Karpas-422 (cell line): ENCODE measurements around the gene SCFD2. TPM values are rescaled to one million over a fixed set of nuclear protein-coding genes. Genes with fewer than 3 reads are reported as not detected.

Experiments
- DNase-seq: peaks from one replicate; pipeline ENCODE4 v3.0.0-alpha.2; 2015
- H2AFZ ChIP-seq: fragments of 200-600 bp; sonication (generic); 2 replicates; pipeline ENCODE4 v1.6.1; 2014; ENCODE audit warnings: antibody characterized with exemption, low read length, mixed read lengths
- H3K27ac ChIP-seq: fragments of 200-600 bp; sonication (generic); 2 replicates; pipeline ENCODE4 v1.5.1; 2014; ENCODE audit warnings: mild to moderate bottlenecking, low read length, moderate library complexity
- H3K27me3 ChIP-seq: fragments of 200-600 bp; sonication (generic); 2 replicates; pipeline ENCODE4 v1.6.1; 2014; ENCODE audit warnings: low read length, mixed read lengths
- H3K36me3 ChIP-seq: fragments of 200-600 bp; sonication (generic); 2 replicates; pipeline ENCODE4 v1.6.1; 2014; ENCODE audit warnings: low read length, mixed read lengths; ENCODE audit not compliant: insufficient read depth
- H3K4me1 ChIP-seq: fragments of 200-600 bp; sonication (generic); 2 replicates; pipeline ENCODE4 v1.6.1; 2014; ENCODE audit warnings: mild to moderate bottlenecking, low read length, mixed read lengths
- H3K4me2 ChIP-seq: fragments of 200-600 bp; sonication (generic); 2 replicates; pipeline ENCODE4 v1.6.1; 2014; ENCODE audit warnings: low read length, low read depth, mild to moderate bottlenecking; ENCODE audit not compliant: poor library complexity, severe bottlenecking
- H3K4me3 ChIP-seq: fragments of 200-600 bp; sonication (generic); 2 replicates; pipeline ENCODE4 v1.5.1; 2014; ENCODE audit warnings: mild to moderate bottlenecking, antibody characterized with exemption, low read length, mixed read lengths
- H3K79me2 ChIP-seq: fragments of 200-600 bp; sonication (generic); 2 replicates; pipeline ENCODE4 v1.6.1; 2014; ENCODE audit warnings: mild to moderate bottlenecking, low read length, mixed read lengths
- H3K9ac ChIP-seq: fragments of 200-600 bp; sonication (generic); 2 replicates; pipeline ENCODE4 v1.6.0; 2014; ENCODE audit warnings: low read length
- H3K9me2 ChIP-seq: fragments of 200-600 bp; sonication (generic), shearing (Covaris generic); replicated peaks from 2 replicates; pipeline ENCODE4 v1.6.0; 2014; ENCODE audit warnings: mild to moderate bottlenecking, low read length, moderate library complexity; ENCODE audit not compliant: insufficient read depth
- H3K9me3 ChIP-seq: fragments of 300-700, 200-600 bp; sonication (generic); 2 replicates; pipeline ENCODE4 v1.6.1; 2014; ENCODE audit warnings: low read length, mixed read lengths
- H4K20me1 ChIP-seq: fragments of 200-600 bp; sonication (generic); 2 replicates; pipeline ENCODE4 v1.6.1; 2014; ENCODE audit warnings: mild to moderate bottlenecking, antibody characterized with exemption, low read length, low read depth; ENCODE audit not compliant: insufficient read depth
- total RNA-seq: library from RNA; depleted of rRNA; stranded (reverse); fragments of >200 nt; shearing (Covaris generic); gene quantifications from 2 replicates; pipeline ENCODE4 v1.2.3, GENCODE V29; 2014; ENCODE audit warnings: low replicate concordance

Gene SCFD2
- total RNA-seq, 1 experiment from 2014 or later: 28.5 TPM

DNA sequence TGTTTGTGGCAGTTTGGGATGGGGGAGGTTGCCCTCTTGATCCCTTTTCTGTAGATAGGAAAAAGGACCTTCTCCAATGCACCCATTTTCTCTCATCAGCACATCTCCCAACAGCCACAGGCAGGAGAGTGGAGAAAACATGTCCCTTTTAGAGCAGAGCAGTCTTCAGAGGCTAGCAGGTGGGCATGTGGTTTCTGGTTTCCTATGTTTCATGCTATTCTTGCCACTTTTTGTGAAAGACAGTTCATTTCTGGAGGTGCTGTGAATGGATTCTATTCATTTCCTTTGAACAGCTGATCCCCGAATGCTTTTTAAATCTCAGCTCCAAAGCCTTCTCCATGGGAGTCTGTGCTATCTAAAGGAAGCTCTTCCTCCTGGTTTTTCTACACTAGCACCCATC is 484.9 kb downstream of the SCFD2 start:
- no peak for DNase-seq
- Histone ChIP-seq H3K4me2 (no peak overlapping the region), H3K36me3 (no peaks in the 10 kb centered on the region), H3K27me3 (no peaks in the 10 kb centered on the region), H3K4me1 (no peaks in the 10 kb centered on the region), H3K9me2 (no peaks in the 10 kb centered on the region), H2AFZ (no peak overlapping the region), H3K9me3 (no peaks in the 10 kb centered on the region), H3K27ac (no peak overlapping the region), H3K4me3 (no peak overlapping the region), H4K20me1 (no peaks in the 10 kb centered on the region), H3K9ac (no peak overlapping the region), H3K79me2 (no peaks in the 10 kb centered on the region)

DNA sequence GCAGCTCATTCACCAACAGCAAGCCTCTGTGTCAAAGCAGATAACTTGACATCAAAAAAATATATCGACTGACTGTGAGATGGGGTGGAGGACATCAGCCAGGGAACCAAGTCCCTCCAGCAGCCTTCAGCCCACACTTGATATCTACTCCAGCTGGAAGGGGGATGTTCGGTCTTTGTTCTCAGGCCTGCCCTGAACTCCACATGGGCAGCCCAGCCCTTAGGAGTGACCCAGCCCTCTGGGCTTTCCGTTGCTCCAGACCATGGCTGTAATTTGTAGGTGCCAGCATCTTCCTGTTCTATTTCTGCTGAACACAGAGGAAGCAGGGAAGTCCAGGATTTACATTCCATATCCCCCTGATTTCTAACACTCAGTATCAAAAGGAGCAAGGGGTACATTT is 486.4 kb downstream of the SCFD2 start:
- no peak overlapping the region for H3K4me2 ChIP-seq
- no peaks in the 10 kb centered on the region for H4K20me1 ChIP-seq
- H3K36me3 ChIP-seq: no peaks in the 10 kb centered on the region
- no peaks in the 10 kb centered on the region for H3K9me3 ChIP-seq
- H3K4me1 ChIP-seq: no peaks in the 10 kb centered on the region
- no peaks in the 10 kb centered on the region for H3K27me3 ChIP-seq
- H3K9me2 ChIP-seq: no peaks in the 10 kb centered on the region
- no peak overlapping the region for H2AFZ ChIP-seq
- H3K79me2 ChIP-seq: no peaks in the 10 kb centered on the region
- no peak for DNase-seq
- H3K4me3 ChIP-seq: no peak overlapping the region
- no peak overlapping the region for H3K9ac ChIP-seq
- no peak overlapping the region for H3K27ac ChIP-seq

DNA sequence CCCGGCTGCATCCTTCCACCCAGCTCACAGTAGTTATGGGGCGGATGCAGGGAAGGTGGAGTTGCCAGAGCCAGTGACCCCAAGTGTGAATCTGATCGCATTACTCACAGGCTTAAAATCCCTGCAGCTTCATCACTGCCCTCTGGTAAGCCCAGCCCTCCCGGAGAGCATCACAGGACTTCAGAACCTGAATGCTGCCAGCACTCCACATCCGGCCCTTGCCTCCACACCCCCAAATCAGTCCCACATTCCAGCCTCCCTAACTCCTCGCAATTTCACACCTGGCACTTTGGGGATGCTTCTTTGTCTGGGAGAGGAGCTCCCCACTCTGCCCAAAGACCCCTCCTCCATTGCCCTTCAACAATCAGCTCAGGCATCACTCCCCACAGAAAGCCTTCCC is 488.2 kb downstream of the SCFD2 start:
- H3K27me3 ChIP-seq: no peaks in the 10 kb centered on the region
- no peak for DNase-seq
- H3K9me2 ChIP-seq: no peaks in the 10 kb centered on the region
- H3K9ac ChIP-seq: no peak overlapping the region
- H3K4me1 ChIP-seq: no peaks in the 10 kb centered on the region
- H3K36me3 ChIP-seq: no peaks in the 10 kb centered on the region
- H3K79me2 ChIP-seq: no peaks in the 10 kb centered on the region
- H3K4me2 ChIP-seq: no peak overlapping the region
- no peaks in the 10 kb centered on the region for H4K20me1 ChIP-seq
- no peak overlapping the region for H2AFZ ChIP-seq
- H3K4me3 ChIP-seq: no peak overlapping the region
- H3K9me3 ChIP-seq: no peaks in the 10 kb centered on the region
- no peak overlapping the region for H3K27ac ChIP-seq

DNA sequence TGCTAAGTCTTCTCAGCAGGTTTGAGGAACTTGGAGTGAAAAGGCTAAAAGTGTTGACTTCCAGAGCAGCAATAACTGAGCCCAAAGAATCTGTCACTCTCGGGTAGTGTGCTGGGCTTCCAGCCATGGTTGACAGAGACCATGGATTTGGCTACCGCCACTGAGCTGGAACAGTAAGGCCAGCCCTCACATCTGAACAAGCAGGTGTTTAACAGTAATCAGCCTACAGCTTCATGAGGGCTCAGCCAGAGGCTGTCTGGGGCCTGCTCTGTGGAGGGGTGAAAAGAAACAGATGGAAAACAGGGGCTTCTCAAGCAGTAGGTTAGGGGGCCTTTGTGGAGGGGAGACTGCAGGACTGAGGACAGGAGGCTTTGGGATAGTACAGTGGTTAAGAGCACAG is 488.8 kb downstream of the SCFD2 start:
- Histone ChIP-seq H3K79me2 (no peaks in the 10 kb centered on the region), H3K4me2 (no peak overlapping the region), H3K4me1 (no peaks in the 10 kb centered on the region), H3K36me3 (no peaks in the 10 kb centered on the region), H3K9me2 (no peaks in the 10 kb centered on the region), H4K20me1 (no peaks in the 10 kb centered on the region), H3K4me3 (no peak overlapping the region), H3K27ac (no peak overlapping the region), H2AFZ (no peak overlapping the region), H3K27me3 (no peaks in the 10 kb centered on the region), H3K9me3 (no peaks in the 10 kb centered on the region), H3K9ac (no peak overlapping the region)
- no peak for DNase-seq

DNA sequence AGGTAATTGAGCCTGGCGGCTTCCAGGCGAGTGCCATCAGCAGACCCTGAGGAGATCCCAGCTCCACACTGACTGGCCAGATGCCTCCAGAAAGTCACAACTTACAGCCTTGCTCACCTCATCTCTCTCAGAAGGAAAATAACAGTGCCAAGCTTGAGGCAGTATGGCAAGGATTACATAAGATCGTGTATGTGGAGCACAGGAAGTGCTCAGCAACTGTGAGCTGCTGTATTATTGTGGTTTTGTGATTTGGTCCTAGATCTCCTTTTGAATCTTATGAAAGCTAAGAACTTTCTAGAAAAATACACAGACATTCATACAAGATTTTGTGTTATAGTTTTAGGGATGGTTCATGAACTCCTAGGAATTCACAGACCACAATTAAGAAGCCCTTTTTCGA is 489.8 kb downstream of the SCFD2 start:
- Histone ChIP-seq H4K20me1 (no peaks in the 10 kb centered on the region), H3K4me2 (no peak overlapping the region), H3K27me3 (no peaks in the 10 kb centered on the region), H3K4me1 (no peaks in the 10 kb centered on the region), H3K9me2 (no peaks in the 10 kb centered on the region), H3K9me3 (no peaks in the 10 kb centered on the region), H3K27ac (no peak overlapping the region), H3K36me3 (no peaks in the 10 kb centered on the region), H3K9ac (no peak overlapping the region), H3K79me2 (no peaks in the 10 kb centered on the region), H3K4me3 (no peak overlapping the region), H2AFZ (no peak overlapping the region)
- DNase-seq: no peak

DNA sequence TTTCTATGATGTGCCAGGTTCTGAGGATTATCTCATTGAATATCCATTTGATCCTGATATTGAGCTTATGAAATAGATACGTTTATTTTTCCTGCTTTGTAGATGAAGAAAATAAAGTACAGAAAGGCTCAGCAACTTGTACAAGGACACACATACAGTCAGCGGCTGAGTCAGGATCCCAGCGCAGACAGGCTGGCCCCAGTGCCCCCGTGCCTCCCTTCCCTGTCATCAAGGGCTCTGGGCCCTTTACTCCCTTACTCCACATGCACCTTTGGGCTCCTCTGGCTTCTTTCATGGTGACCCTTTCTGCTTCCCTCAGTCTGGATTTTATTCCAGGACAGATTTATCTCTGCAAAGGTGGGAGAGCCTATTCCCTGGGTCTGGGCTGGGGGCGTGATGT is 490.9 kb downstream of the SCFD2 start:
- Histone ChIP-seq H3K4me2 (no peak overlapping the region), H3K4me1 (no peaks in the 10 kb centered on the region), H3K9ac (no peak overlapping the region), H3K27me3 (no peaks in the 10 kb centered on the region), H3K36me3 (no peaks in the 10 kb centered on the region), H3K4me3 (no peak overlapping the region), H4K20me1 (no peaks in the 10 kb centered on the region), H3K9me3 (no peaks in the 10 kb centered on the region), H3K27ac (no peak overlapping the region), H2AFZ (no peak overlapping the region), H3K79me2 (no peaks in the 10 kb centered on the region), H3K9me2 (no peaks in the 10 kb centered on the region)
- DNase-seq: no peak

DNA sequence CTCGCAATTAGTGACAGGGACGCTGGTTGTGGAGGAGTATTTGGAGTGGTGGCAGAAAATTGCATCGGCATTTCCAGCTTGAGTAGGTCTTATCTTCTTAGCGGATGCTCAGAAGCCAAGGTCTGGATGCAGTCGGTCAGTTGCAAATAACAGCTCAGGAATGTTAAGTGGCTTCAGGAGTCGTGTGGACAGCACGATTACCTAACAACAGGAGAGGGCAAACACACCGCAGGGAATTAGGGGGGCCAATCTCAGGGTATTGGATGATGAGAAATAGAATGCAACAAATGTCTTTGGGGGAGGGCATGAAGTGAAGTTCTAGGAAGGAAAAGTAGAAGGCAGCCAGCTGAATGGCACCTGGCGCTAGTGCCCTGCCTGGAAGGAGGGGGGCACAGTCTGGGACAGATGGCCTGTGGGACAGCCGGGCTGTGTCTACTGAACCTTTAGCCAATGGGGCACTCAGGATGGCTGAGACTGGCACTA is 492.0 kb downstream of the SCFD2 start:
- no peak overlapping the region for H2AFZ ChIP-seq
- DNase-seq: no peak

DNA sequence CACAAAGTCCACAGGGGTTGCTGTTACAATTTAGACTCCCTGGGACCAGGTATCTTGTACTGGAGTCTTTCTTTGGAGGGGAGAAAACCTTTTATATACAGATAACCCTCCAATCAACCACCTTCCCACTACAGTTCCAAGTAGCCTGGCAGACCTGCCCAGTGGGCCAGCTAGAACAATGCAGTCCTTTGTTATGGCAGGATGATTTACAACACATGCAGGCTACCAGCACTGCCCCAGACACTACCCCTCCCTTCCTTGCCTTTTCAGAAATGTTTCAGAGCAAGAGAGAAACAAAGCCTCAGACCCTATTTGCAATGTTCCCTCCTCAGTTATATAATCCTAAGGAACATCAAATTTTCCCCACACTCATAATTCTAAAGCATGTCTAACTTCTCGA is 492.7 kb downstream of the SCFD2 start:
- Histone ChIP-seq H3K4me2 (no peak overlapping the region), H3K4me3 (no peak overlapping the region), H3K79me2 (no peaks in the 10 kb centered on the region), H2AFZ (no peak overlapping the region), H3K27me3 (no peaks in the 10 kb centered on the region), H3K9ac (no peak overlapping the region), H3K9me3 (no peaks in the 10 kb centered on the region), H4K20me1 (no peaks in the 10 kb centered on the region), H3K36me3 (no peaks in the 10 kb centered on the region), H3K4me1 (no peaks in the 10 kb centered on the region), H3K27ac (no peak overlapping the region), H3K9me2 (no peaks in the 10 kb centered on the region)
- DNase-seq: no peak

More for the DNA sequence above, 492.0 kb downstream of the SCFD2 start:
- no peak overlapping the region for H3K4me3 ChIP-seq
- no peaks in the 10 kb centered on the region for H3K9me2 ChIP-seq
- no peaks in the 10 kb centered on the region for H3K27me3 ChIP-seq
- no peaks in the 10 kb centered on the region for H3K4me1 ChIP-seq
- H3K4me2 ChIP-seq: no peak overlapping the region
- H3K9me3 ChIP-seq: no peaks in the 10 kb centered on the region
- no peaks in the 10 kb centered on the region for H3K36me3 ChIP-seq
- no peaks in the 10 kb centered on the region for H3K79me2 ChIP-seq
- no peaks in the 10 kb centered on the region for H4K20me1 ChIP-seq
- H3K9ac ChIP-seq: no peak overlapping the region
- H3K27ac ChIP-seq: no peak overlapping the region

DNA sequence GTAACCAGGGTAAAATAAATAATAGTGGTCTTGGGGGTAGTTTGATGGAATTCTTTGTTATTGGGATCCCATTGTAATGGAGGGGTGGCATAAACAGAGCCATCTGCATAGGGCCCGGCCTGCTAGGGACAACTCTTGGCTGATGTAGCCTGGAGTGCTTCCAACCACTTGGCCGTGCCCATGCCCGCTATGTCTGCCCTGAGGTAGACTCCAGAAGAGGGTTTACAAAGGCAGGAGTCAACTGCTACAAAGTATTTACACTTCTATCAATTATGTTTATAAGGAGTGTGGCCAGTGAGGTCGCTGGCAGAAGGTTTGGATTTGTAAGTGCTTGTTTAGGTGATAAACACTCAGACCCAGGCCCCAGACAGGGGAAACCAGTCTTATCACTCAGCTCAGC is 495.6 kb downstream of the SCFD2 start:
- no peaks in the 10 kb centered on the region for H3K79me2 ChIP-seq
- no peaks in the 10 kb centered on the region for H3K4me1 ChIP-seq
- H2AFZ ChIP-seq: no peak overlapping the region
- H4K20me1 ChIP-seq: no peaks in the 10 kb centered on the region
- no peaks in the 10 kb centered on the region for H3K9me3 ChIP-seq
- no peaks in the 10 kb centered on the region for H3K27me3 ChIP-seq
- H3K4me2 ChIP-seq: no peak overlapping the region
- no peaks in the 10 kb centered on the region for H3K36me3 ChIP-seq
- no peak overlapping the region for H3K9ac ChIP-seq
- DNase-seq: no peak
- H3K4me3 ChIP-seq: no peak overlapping the region
- H3K27ac ChIP-seq: no peak overlapping the region
- no peaks in the 10 kb centered on the region for H3K9me2 ChIP-seq
